ENCODE measurements around the gene DNAH12. TPM values are rescaled to one million over a fixed set of nuclear protein-coding genes. Genes with fewer than 3 reads are reported as not detected.
"Not testable (repeated sequence)": the region's sequence is repeated elsewhere in the genome, so short reads cannot be mapped to it uniquely, and the experiment has no call there.

The DNAH12 gene
- total and polyA plus RNA-seq, 2 of the 13 experiments (the other 11 are each of a cell fraction or from before 2014, with no cell fraction given): 0.11 TPM

GRCh38 chr3:57440144-57440543, 104.0 kb downstream of the DNAH12 start:
- H2AFZ ChIP-seq (ENCODE audit: low read length); H3K4me2 ChIP-seq (ENCODE audit: low read depth, low read length); H4K20me1 ChIP-seq (ENCODE audit: insufficient read depth, low read length); H3K79me2 ChIP-seq (ENCODE audit: insufficient read depth, low read length); ATAC-seq; intact Hi-C loops (cut with micrococcal nuclease; ENCODE audit: unreplicated experiment); H3K36me3 ChIP-seq (replicated peaks in 1 of 2; ENCODE audit: control insufficient read depth in 1 of 2, insufficient read depth in 2 of 2, low read length in 2 of 2); H3K9ac ChIP-seq (ENCODE audit: insufficient read depth, low read depth, low read length); in situ Hi-C loops (cut with HindIII; ENCODE audit: extremely low pct_ligation_motif_present, low pct_unique_long_range_greater_than_20kb); BruUV-seq (replicated peaks); CTCF ChIA-PET (ENCODE audit: low intra/inter-chr PET ratio, low total read pairs); H3K27ac ChIP-seq (ENCODE audit: extremely low read length, insufficient read depth, low read length); H3K9me3 ChIP-seq (ENCODE audit: low read length); FAIRE-seq; H3K27me3 ChIP-seq (ENCODE audit: control insufficient read depth in 1 of 2, insufficient read depth in 2 of 2, low read length in 2 of 2); POLR2A ChIA-PET; DNase-seq (ENCODE audit: low spot score); H3K4me3 ChIP-seq (replicated peaks in 1 of 3; ENCODE audit: insufficient read depth in 1 of 3, low read depth in 2 of 3, low read length in 3 of 3): not testable (repeated sequence)
- peak; percentile 20; the same call in 1 of the 2 replicates for TF ChIP-seq ZNF7 (CRISPR knock-in tag; IDR thresholded peaks at IDR 0.05)
- H3K4me1 ChIP-seq (ENCODE audit: insufficient read depth, low read length): peaks cover 19% of the 10 kb centered on the region

- BruUV-seq (replicated peaks); in situ Hi-C loops (cut with HindIII; ENCODE audit: extremely low pct_ligation_motif_present, low pct_unique_long_range_greater_than_20kb); FAIRE-seq; H3K27me3 ChIP-seq (ENCODE audit: control insufficient read depth in 1 of 2, insufficient read depth in 2 of 2, low read length in 2 of 2); H3K36me3 ChIP-seq (replicated peaks in 1 of 2; ENCODE audit: control insufficient read depth in 1 of 2, insufficient read depth in 2 of 2, low read length in 2 of 2); H3K79me2 ChIP-seq (ENCODE audit: insufficient read depth, low read length); H3K4me2 ChIP-seq (ENCODE audit: low read depth, low read length); H2AFZ ChIP-seq (ENCODE audit: low read length); intact Hi-C loops (cut with micrococcal nuclease; ENCODE audit: unreplicated experiment); H3K27ac ChIP-seq (ENCODE audit: extremely low read length, insufficient read depth, low read length); H3K9me3 ChIP-seq (ENCODE audit: low read length); H4K20me1 ChIP-seq (ENCODE audit: insufficient read depth, low read length); H3K9ac ChIP-seq (ENCODE audit: insufficient read depth, low read depth, low read length); H3K4me3 ChIP-seq (replicated peaks in 1 of 3; ENCODE audit: insufficient read depth in 1 of 3, low read depth in 2 of 3, low read length in 3 of 3); POLR2A ChIA-PET; DNase-seq (ENCODE audit: low spot score); ATAC-seq; CTCF ChIA-PET (ENCODE audit: low intra/inter-chr PET ratio, low total read pairs): not testable (repeated sequence)
- 100% methylated on average over 7 of the region's 7 CpGs for WGBS (ENCODE audit: low lambda C conversion rate)
- peaks cover 20% of the 10 kb centered on the region for H3K4me1 ChIP-seq (ENCODE audit: insufficient read depth, low read length)
Observed at GRCh38 chr3:57438460-57438859, 105.7 kb downstream of the DNAH12 start.

- H3K36me3 ChIP-seq (replicated peaks in 1 of 2; ENCODE audit: control insufficient read depth in 1 of 2, insufficient read depth in 2 of 2, low read length in 2 of 2): no peaks in the 10 kb centered on the region
- H3K9ac ChIP-seq (ENCODE audit: insufficient read depth, low read depth, low read length): peak overlapping the region; percentile 31; the same call in 1 of the 2 replicates
- ChIA-PET CTCF (ENCODE audit: low intra/inter-chr PET ratio, low total read pairs) (no interaction called here), POLR2A (no interaction called here)
- in situ Hi-C loops (cut with HindIII; ENCODE audit: extremely low pct_ligation_motif_present, low pct_unique_long_range_greater_than_20kb): no loop called here
- peak; percentile 55 for FAIRE-seq
- H3K4me2 ChIP-seq (ENCODE audit: low read depth, low read length): peak overlapping the region; percentile 59
- H3K4me3 ChIP-seq (replicated peaks in 1 of 3; ENCODE audit: insufficient read depth in 1 of 3, low read depth in 2 of 3, low read length in 3 of 3): no peak overlapping the region; a peak in 1 of 6 replicates
- WGBS (ENCODE audit: low lambda C conversion rate): 0% methylated on average over 1 of the region's 1 CpG
- no peaks in the 10 kb centered on the region for H3K27me3 ChIP-seq (ENCODE audit: control insufficient read depth in 1 of 2, insufficient read depth in 2 of 2, low read length in 2 of 2)
- H3K27ac ChIP-seq (ENCODE audit: extremely low read length, insufficient read depth, low read length): peak overlapping the region; percentile 51
- H3K9me3 ChIP-seq (ENCODE audit: low read length): no peaks in the 10 kb centered on the region
- intact Hi-C loops (cut with micrococcal nuclease; ENCODE audit: unreplicated experiment): loop anchor here (1.0 kb wide), 1 partner anchor 14 kb away; no protein-coding TSS in a partner anchor
- peak; percentile 90 for DNase-seq (ENCODE audit: low spot score)
- peaks cover 27% of the 10 kb centered on the region for H3K4me1 ChIP-seq (ENCODE audit: insufficient read depth, low read length)
- no peak overlapping the region for H2AFZ ChIP-seq (ENCODE audit: low read length)
- peak; percentile 95 for ATAC-seq
- BruUV-seq (replicated peaks): no TSS peak
- no peaks in the 10 kb centered on the region for H4K20me1 ChIP-seq (ENCODE audit: insufficient read depth, low read length)
- H3K79me2 ChIP-seq (ENCODE audit: insufficient read depth, low read length): no peaks in the 10 kb centered on the region
- TF ChIP-seq KAT8 (CRISPR knock-in tag; IDR thresholded peaks at IDR 0.05): 0 out of 2 replicates have a peak, but pooled peaks have one; percentile 26
- TF ChIP-seq ZBTB20 (CRISPR knock-in tag; IDR thresholded peaks at IDR 0.05; ENCODE audit: borderline replicate concordance, low read depth): no peak
- peak; percentile 83; the same call in 1 of the 2 replicates for TF ChIP-seq SOX5 (CRISPR knock-in tag; IDR thresholded peaks at IDR 0.05; ENCODE audit: borderline replicate concordance)
- 0 out of 2 replicates have a peak, but pooled peaks have one; percentile 31 for TF ChIP-seq GATA4 (IDR thresholded peaks at IDR 0.05; ENCODE audit: borderline replicate concordance, low read depth)
- 0 out of 2 replicates have a peak, but pooled peaks have one; percentile 34 for TF ChIP-seq ZNF503 (CRISPR knock-in tag; IDR thresholded peaks at IDR 0.05)
- TF ChIP-seq ZNF138 (CRISPR knock-in tag; IDR thresholded peaks at IDR 0.05; ENCODE audit: low read depth): no peak
- no peak for TF ChIP-seq GABPB1 (CRISPR knock-in tag; IDR thresholded peaks at IDR 0.05)
- TF ChIP-seq POGZ (CRISPR knock-in tag; IDR thresholded peaks at IDR 0.05): peak; percentile 46; the same call in 1 of the 2 replicates
Observed at GRCh38 chr3:57436195-57436761, 107.9 kb downstream of the DNAH12 start.

All from HepG2 (cell line).